Activated T-cell treated with anti-CD3 and anti-CD28 coated beads, Interleukin-2, amount 50 U/mL, for 48 hours (primary cell): ENCODE measurements around the gene NDUFC1.
"Not testable (repeated sequence)": the region's sequence is repeated elsewhere in the genome, so short reads cannot be mapped to it uniquely, and the experiment has no call there.

Experiments
- DNase-seq, 2 experiments: peaks; one replicate each; pipeline ENCODE4 v3.0.0-alpha.2; 2020

NDUFC1 gene

DNA sequence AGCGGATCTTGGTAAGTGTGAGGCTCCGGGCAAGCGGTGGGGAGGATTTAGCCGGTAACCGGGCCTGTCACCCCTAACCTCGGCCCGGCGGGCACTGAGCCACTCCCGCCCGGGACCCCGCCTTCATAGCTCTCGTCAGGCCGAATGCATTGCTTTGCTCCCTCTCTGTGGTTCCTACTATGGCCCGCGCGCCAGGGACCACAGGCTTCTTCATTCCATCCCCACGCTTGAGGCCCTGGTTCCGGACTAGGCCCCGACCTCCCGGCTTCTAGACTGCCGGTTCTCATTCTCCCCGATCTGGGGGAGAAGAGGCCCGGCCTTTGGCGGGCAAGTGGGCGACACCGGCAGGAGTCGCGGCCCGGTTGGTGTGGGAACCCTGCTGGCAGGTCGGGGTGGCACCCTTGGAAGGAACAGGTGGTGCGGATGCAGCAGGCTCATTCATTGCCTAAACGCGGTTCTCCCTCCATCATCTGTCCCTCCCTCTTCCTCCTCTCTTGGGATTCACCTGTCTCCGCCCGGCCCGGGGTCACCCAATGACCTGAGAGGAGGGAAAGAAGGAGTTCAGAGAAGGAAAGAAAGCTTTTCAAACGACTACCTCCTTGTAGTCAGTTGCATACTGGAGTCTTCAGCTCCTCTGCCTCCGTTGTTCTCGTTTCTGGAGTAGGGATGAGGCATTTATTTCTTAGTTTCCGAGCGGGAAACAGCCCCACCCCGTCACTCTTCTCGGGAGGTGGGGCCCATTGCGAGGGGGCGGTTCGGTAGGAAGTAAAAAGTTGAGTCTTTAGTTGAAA is at the start of gene NDUFC1:
NDUFC1 (minus strand) TSS at position 657 of the 791 bp plus-strand sequence. CDS start 6,679 bp downstream, outside the sequence.
- DNase-seq: peak; percentile 76 to 78

DNA sequence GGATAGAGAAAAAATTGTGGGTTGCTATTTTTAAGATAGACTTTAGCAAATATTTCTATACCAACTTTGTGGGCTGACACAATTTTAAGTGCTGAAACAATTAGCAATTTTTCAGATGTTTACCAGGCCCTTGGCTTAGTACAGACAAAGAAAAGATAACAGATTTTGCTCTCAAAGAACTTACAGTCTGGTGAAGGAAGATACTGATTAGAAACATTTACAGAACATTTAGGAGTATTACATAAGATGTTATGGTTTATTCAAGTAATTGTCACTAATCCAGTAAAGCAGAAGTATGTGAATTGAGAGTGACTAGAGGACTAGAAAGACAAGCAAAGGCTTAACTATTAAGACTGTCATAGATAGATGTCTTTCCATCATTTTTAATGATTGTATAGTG is 35.3 kb upstream of the NDUFC1 start:
- DNase-seq: no peak

DNA sequence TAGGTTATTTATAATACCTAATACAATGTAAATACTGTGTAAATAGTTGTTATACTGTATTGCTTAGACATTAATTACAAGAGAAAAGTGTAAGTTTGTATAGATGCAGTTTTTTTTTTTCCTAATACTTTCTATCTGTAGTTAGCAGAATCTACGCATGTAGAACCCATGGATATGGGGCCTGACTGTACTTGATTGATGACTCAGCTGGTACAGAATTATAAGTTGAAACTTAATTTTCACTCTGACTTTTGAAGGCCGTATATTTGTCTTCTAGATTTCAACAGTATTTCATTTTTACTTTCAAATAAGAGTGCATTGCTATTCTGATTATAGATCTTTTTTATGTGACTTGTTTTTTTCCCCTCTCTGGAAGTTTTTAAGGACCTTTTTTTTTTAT is 30.8 kb upstream of the NDUFC1 start:
- DNase-seq: no peak

DNA sequence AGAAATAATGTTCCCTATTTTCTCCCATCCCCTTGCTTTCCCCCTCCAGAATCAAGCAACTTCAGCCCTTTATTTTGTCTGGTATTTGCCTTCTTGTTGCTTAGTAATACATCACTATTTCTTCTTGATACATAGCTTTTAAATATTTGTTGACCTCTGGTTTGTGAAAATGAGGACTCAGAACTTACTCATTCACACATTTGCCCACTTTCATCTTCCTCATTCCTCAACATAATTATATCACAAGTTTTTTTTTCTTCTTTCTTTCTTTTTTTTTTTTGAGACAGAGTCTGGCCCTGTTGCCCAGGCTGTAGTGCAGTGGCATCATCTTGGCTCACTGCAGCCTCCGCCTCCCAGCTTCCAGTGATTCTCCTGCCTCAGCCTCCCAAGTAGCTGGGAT is 28.9 kb upstream of the NDUFC1 start:
- DNase-seq: no peak

DNA sequence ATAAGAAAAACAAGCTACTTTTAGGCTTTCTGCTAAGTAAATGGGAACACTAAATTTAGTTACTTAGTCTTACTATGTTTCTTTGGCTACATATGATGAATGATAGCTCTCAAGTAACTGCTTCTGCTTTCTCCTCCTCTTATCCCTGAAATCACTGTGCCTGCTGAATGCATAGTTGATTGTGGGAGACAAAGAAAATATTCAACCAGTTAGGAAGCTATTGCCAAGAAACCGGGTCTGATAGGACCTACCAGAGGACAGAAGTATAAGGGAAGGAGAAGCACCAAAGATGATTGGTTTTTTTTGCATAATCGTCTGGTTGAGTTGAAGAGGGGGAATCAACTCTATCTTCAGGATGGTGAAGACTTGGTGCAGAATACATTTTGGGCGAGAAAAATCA is 28.0 kb upstream of the NDUFC1 start:
- DNase-seq: no peak

DNA sequence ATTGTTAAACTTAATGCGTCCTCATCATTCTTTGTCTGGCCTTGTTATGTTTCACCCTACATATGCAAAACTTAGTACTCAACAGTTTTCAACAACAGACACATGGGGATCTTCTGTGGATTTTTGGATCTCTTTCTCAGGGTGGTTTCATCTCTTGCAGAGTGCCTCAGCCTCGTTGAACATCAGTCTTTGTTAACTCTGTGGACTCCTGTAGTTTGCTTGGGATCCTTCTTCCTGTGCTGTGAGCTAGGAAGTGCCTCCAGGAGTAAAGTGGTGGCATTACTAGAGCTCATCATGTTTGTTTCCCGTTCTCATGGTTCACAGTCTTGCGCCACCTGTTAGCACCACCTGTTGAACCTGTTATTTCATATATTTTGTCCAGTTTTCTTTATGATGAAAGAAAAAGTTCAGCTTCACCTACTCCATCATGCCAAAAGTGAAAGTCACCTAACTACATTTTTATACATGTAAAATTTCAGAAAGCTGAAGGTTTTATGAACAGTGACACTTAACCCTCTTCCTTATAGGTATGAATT is 27.5 kb upstream of the NDUFC1 start:
- no peak for DNase-seq

DNA sequence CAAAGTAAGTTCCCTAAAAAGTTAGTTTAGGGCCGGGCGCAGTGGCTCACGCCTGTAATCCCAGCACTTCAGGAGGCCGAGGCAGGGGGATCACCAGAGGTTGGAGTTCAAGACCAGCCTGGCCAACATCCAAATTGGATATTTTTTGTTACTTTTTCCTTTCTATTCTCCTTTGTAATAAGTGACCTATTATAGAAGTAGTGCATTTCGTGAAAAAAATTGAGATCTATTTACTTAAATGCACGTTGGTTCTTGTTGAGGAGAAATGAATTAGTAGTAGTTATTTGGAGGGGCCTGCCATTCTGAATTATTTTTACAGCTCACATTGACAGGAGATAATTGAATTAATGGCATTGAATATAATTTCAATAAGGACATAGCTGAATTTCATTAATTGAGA is 22.3 kb upstream of the NDUFC1 start:
- DNase-seq: no peak

DNA sequence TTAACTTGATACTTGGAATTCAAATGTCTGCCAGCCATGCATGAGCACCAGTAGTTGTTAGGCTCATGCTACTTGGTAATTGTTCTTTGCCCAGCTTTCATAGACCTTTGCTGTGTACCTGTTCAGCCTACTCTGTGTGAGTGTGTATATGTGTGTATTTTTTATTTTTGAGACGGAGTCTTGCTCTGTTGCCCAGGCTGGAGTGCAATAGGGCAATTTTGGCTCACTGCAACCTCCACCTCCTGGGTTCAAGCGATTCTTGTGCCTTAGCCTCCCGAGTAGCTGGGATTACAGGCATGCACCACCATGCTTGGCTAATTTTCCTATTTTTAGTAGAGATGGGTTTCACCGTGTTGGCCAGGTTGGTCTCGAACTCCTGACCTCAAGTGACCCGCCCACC is 20.3 kb upstream of the NDUFC1 start:
- DNase-seq: not testable (repeated sequence)

DNA sequence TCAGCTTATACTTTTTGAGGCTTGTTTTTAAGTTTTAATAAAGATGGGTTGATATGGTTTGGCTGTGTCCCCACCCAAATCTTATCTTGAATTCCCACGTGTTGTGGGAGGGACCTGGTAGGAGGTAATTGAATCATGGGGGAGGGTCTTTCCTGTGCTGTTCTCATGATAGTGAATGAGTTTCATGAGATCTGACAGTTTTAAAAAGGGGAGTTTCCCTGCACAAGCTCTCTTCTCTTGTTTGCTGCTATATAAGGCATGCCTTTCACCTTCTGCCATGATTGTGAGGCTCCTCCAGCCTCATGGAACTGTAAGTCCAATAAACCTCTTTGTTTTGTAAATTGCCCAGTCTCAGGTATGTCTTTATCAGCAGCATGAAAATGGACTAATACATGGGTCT is 19.8 kb upstream of the NDUFC1 start:
- not testable (repeated sequence) for DNase-seq

DNA sequence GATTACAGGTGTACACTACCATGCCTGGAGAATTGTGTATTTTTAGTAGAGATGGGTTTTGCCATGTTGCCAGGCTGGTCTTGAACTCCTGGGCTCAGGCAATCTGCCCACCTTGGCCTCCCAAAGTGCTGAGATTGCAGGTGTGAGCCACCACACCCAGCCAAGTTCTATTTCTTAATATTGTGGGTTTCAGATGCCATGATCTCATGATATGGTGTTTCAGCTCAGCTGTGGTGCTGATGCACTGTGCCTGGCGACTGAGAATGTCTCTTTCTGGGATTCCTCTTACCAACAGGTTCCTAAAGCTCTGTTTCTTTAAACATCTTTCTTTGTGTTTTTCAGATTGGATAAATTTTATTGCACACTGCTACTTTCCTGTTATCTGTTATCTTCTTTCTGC is 17.3 kb upstream of the NDUFC1 start:
- no peak for DNase-seq

DNA sequence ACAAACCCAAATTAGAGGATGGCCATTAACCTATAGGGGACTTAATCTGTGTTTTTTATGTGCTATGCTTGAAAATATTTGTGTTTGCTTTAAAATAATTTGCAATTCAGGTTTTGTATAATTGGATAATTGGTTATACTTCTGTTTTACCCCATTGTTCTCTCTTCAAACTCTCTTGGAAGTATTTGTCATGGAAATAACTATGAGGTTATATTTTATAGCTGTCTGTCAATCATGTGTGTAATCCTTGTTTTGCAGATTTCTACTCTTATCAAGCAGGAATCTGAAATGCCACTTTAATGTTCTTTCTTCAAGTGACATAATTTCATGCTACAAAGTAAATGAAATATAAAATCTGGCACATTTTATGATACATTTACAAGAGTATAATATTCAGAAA is 15.4 kb upstream of the NDUFC1 start:
- no peak for DNase-seq

DNA sequence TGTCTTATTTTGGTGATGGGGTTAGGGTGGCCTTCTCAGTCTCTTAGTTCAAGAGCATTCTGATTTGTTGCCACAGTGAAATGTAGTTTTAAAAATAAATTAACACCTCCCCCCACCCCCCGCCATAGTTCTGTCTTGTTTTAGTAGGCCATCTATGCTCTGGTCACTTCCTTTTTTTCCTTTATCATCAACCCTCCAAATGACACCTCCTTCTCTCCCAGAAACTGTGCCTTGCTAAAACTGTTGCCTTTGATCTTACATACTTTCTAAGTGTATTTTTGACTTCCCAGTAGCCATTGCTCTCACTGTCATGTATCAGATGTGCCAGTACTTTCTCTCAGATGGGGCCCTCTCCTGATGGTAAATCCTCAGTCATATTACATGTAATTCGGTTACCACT is 14.5 kb upstream of the NDUFC1 start:
- DNase-seq: no peak

DNA sequence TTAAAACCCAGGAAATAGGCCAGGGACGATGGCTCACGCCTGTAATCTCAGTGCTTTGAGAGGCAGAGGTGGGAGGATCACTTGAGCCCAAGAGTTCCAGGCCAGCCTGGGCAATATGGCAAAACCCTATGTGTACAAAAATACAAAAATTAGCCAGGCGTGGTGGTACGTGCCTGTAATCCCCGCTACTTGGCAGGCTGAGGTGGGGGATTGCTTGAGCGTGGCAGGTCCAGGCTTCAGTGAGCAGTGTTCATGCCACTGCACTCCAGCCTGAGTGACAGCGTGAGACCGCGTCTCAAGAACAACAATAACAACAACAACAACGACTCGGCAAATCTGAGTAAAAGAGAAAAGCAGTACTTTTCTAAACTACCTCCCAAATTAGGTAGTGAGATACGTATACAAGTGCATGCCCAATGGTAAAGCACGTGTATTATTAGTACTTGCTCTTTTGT is 13.0 kb upstream of the NDUFC1 start:
- no peak for DNase-seq

DNA sequence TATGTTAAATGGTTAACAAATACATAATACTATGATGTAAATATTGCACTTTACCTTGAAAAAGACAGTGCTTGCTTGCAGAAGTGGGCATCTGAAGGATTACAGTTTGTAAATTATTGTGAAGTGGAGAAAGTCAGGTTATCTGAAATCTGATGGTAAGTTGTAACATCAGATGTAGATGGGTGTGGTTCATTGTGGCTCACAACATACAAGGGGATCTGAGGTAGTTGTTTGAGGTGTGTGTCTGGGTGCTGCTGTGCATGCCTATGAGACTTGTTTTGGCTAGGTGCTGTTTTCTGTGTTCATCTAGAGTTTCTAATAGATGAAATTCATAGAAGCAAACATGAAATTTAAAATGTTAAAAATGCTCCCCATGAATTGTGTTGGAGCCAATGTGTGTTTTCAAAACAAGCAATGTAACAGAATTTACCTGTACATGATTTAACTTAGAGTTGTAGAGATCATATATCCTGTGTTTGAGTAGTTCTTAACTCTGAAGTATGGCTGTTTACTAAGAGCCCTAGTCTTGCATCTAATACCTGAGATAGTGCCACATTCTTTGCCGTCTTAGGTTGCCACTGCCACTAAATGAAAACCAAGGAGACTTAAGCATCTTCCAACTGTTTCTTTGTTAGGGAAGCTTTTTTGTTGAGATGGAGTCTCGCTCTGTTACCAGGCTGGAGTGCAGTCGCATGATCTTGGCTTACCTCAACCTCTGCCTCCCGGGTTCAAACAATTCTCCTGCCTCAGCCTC is 11.9 kb upstream of the NDUFC1 start:
- no peak for DNase-seq

DNA sequence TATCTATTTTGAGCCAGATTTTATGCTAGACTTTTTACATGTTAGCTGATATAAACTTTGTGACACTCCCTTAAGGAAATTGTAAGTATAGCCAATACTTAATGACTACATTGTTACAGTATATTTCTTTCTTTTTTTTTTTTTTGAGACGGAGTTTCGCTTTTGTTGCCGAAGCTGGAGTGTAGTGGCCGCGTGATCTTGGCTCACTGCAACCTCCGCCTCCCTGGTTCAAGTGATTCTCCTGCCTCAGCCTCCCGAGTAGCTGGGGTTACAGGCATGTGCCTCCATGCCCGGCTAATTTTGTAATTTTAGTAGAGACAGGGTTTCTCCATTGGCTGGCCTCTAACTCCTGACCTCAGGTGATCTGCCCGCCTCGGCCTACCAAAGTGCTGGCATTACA is 11.1 kb upstream of the NDUFC1 start:
- not testable (repeated sequence) for DNase-seq

DNA sequence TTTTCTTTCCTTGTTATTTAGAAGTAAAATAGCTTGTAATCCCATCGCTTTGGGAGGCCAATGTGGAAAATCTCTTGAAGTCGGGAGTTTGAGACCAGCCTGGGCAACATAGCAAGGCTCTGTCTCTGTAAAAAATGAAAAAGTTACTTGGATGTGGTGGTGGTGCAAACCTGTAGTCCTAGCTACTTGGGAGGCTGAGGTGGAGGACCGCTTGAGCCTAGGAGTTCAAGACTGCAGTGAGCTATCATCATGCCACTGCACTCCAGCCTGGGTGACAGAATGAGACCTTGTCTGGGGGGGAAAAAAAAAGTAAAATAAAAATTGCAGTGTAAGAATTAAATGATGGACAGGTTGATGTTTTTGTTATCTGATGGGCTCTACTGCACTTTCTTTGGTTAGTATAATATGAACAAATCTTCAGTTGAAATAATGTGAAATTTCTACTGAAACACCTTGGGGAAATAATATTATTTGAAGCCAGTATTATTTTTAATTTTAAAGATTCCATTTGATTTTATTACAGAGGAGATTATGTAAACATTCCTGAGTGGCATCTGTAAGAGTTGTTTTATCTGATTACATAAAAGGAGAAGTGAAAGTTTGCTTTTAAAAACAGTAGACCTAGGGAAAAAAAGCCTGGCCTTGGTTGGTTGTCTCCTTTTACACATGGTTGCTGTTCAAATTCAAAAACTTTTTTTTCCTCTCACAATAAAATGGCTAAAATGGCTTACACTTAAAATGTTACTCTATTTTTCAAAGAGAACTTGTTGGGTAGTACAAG is 10.5 kb upstream of the NDUFC1 start:
- DNase-seq: no peak

DNA sequence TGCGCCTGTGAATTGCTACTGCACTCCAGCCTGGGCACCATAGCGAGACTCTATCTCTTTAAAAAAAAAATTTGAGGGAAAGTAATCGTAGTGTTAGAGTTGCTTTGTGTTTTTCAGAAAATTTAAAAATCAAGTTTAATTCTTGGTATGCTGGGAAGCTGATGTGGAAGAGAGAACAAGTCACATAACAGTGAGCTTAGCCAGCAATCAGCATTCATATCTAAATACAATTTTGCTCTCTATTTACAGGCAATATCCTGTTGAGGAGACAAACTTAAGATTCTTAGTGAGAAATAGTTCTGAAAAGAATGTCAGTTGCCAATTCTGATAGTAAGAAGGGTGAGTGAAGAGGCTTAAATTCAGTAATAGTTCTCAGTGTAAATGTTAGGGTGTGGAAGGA is 9.6 kb upstream of the NDUFC1 start:
- no peak for DNase-seq

DNA sequence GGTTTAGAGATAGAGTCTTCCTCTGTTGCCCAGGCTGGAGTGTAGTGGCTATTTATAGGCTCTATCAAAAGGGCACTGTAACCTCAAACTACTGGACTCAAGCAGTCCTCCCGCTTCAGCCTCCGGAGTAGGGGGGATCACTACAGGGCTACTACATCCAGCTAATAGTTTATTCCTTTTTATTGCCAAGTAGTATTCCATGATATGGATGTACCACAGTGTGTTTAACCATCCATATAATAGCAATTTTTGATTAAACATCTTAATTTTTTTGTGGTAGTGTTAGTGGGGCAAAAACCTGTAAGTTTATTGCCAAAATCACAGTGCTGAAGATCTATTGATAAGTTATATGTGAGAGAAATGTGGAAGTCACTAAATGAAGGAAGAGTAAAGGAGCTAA is 2.6 kb upstream of the NDUFC1 start:
- DNase-seq: no peak

DNA sequence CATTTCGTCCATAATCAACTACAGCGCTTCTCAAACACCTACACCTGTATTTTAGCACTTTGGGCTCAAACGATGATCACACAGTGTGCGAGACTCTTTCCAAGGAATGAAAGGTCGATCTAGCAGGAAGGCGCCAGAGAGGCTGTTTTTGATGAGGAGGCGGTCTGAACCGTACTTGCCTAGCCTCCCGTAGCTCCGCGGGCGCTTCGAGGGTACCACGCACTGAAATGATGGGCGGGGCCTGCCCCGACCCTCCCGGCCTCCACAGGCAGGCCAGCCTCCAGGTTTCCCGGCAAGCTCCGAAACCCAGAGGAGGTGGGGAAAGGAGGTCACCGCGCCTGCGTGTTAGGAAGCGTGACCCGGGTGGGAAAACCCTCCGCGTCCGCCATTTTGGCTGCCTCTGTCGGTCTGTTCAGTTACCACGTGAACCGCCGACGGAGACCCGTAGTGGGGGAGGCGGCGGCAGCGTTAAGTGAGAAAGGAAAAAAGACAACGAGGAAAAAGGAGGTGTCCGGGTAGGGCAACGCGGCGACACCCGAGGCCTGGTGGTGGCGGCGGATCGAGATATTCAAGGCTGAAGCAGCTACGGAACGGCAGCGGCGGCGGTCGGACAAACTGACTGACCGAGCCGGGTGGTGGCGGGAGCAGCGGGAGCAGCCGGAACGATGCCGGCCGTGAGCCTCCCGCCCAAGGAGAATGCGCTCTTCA is 1.0 kb downstream of the NDUFC1 start, which contains the start of gene NAA15:
NAA15 (plus strand) TSS at position 393 of the 708 bp plus-strand sequence; CDS start at position 666, 273 bp downstream.
- DNase-seq: peak; percentile 97 to 98

DNA sequence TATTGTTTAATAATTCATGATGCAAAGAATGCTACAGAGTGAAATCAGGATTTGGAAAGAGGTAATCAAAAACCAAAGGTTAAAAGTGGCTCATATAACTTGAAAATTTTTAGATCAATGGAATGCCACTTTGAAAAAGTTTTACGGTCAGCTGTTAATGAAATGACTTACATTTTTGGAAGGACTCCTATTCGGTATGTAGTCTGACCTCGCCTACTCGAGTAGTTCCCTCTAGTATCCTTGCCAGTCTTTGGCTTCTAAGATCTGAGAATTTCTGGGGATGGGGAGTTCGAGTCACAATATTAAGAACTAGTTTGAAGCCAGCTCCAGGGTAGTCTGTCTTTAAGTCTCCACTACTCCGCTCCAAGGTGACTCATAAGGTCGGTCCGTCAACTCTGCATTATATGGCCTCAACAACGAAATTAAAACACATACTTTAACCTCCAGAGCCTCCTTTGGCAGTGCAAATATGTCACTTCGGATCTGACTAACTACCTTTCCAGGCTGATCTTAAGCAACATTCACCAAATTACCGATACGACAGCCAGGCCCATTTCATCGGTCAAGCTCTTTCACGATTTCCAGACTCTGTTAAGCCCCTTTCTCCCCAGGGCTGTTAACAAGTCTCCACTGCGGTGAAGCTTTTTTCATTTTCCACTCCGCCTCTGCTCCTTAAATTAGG is 1.7 kb downstream of the NDUFC1 start:
- no peak for DNase-seq

DNA sequence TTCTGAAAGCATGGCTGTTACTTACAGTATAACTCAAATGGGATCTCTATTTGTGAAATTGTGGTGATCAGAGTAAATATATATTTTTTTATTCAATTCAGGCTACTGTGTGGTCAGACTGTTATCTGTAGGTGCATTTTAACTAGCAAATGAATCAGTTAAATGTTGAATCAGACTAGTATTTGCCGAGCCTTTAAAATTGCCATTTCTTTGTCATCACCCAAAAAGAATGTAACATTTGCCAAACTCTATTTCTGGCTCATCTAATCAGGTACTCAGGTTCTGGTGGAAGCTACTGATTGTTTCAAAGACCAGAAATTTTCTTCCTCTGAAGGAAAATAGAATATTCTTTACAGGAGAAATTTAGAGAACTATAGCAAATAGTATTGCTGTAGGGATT is 2.7 kb downstream of the NDUFC1 start:
- DNase-seq: no peak

DNA sequence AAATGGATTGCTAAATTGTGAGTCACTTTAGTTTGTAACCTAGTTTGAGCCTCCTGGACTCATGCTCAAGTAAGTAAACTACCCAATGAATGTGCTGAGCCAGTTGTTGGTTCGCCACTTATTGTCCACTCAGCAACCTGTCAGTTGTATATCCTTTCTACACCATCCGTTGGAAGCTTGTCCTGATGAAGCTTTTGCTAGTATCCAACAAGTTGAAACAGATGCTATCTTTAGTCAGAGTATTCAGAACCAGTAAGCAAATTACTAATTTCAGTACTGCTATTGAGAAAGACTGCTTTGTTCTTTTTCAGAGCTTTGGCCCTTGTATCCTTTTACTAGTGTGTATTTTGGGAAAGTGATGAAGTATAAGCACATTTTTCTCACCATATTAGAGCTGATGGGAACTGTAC is 5.3 kb downstream of the NDUFC1 start:
- no peak for DNase-seq
